Activated naive CD8-positive, alpha-beta T cell treated with anti-CD3 and anti-CD28 coated beads, Interleukin-2, amount 50 U/mL, for 16 hours (primary cell): ENCODE results near the gene IL1RAPL1.

Source experiments
- DNase-seq: peaks from one replicate; pipeline ENCODE4 v3.0.0-alpha.2; 2020; ENCODE audit warnings: low read depth, low spot score

The IL1RAPL1 gene

GRCh38 chrX:28969126-28969525 lies 381.9 kb downstream of the IL1RAPL1 start:
- DNase-seq, result no peak

GRCh38 chrX:28979877-28980276 lies 392.6 kb downstream of the IL1RAPL1 start:
- DNase-seq, result no peak

- no peak for DNase-seq
These were observed 394.7 kb downstream of the IL1RAPL1 start for GRCh38 chrX:28981952-28982351.

GRCh38 chrX:28988246-28988645 lies 401.0 kb downstream of the IL1RAPL1 start:
- no peak for DNase-seq

- DNase-seq, result no peak
These were observed 410.6 kb downstream of the IL1RAPL1 start for GRCh38 chrX:28997706-28998463.

GRCh38 chrX:28998609-28999135 lies 411.4 kb downstream of the IL1RAPL1 start:
- DNase-seq, result no peak

GRCh38 chrX:29012867-29013266 lies 425.6 kb downstream of the IL1RAPL1 start:
- DNase-seq, result no peak

GRCh38 chrX:29023207-29023606 lies 436.0 kb downstream of the IL1RAPL1 start:
- no peak for DNase-seq

- DNase-seq, result no peak
These were observed 437.6 kb downstream of the IL1RAPL1 start for GRCh38 chrX:29024871-29025270.

GRCh38 chrX:29039501-29039900 lies 452.3 kb downstream of the IL1RAPL1 start:
- DNase-seq, result no peak

GRCh38 chrX:29040160-29040559 lies 452.9 kb downstream of the IL1RAPL1 start:
- DNase-seq, result no peak

GRCh38 chrX:29042341-29042740 lies 455.1 kb downstream of the IL1RAPL1 start:
- DNase-seq, result no peak

GRCh38 chrX:29043746-29044145 lies 456.5 kb downstream of the IL1RAPL1 start:
- no peak for DNase-seq

- no peak for DNase-seq
These were observed 457.4 kb downstream of the IL1RAPL1 start for GRCh38 chrX:29044423-29045184.

GRCh38 chrX:29065477-29065876 lies 478.2 kb downstream of the IL1RAPL1 start:
- DNase-seq, result no peak

- no peak for DNase-seq
These were observed 479.3 kb downstream of the IL1RAPL1 start for GRCh38 chrX:29066516-29066915.

GRCh38 chrX:29067351-29067750 lies 480.1 kb downstream of the IL1RAPL1 start:
- no peak for DNase-seq

GRCh38 chrX:29071525-29072320 lies 484.5 kb downstream of the IL1RAPL1 start:
- DNase-seq, result no peak

- DNase-seq, result no peak
These were observed 495.3 kb downstream of the IL1RAPL1 start for GRCh38 chrX:29082558-29082957.

- DNase-seq, result no peak
These were observed 496.6 kb downstream of the IL1RAPL1 start for GRCh38 chrX:29083823-29084222.

GRCh38 chrX:29090811-29091210 lies 503.6 kb downstream of the IL1RAPL1 start:
- DNase-seq, result no peak

- DNase-seq, result no peak
These were observed 520.0 kb downstream of the IL1RAPL1 start for GRCh38 chrX:29107231-29107630.
